Measurements from ENCODE around the gene ATP13A4. TPM values are rescaled to one million over a fixed set of nuclear protein-coding genes. Genes with fewer than 3 reads are reported as not detected.

ATP13A4 gene
- total RNA-seq, 1 experiment from 2014 or later = 0.22 TPM

DNA sequence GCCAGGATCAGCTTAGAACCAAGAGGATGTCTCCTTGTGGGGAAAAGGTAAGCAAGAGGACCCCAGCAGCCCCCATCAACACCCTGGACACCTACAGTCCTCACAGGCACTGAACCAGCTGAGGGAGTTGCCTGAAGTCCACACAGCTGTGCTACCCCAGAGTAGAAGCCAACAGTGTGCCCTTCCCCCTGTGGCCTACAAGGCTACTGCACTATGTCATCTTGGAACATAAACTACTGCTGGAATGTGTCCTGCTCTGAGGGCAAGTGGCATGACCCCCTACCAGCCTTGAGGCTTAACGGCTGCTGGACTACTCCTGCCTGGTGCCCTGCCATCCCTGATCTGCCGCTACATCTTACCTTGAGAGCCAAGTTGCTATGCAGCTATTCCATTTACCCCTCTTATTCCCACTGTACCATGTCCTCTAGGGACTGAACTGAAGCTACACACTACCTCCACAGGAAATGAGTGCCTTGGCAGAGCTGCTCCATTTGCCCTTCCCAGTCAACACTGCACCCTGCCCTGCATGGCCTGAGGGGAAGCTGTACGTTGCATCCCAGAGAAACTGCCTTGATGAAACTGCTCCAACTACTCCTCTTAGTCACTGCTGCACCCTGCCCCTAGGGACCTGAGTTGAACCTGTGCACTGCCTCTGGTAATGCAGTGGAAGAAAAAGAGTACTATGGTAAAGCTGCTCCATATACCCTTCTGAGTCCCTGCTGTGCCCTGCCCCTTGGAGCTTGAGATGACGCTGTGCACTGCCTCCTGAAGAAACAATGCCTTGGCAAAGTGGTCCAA lies 135.9 kb downstream of the ATP13A4 start:
- Histone ChIP-seq H2AFZ (no peak overlapping the region), H3K4me2 (no peak overlapping the region), H3K27me3 (ENCODE audit: insufficient read depth, low read depth) (no peaks in the 10 kb centered on the region), H3K36me3 (ENCODE audit: low read depth) (no peaks in the 10 kb centered on the region), H3K79me2 (ENCODE audit: low read depth) (no peaks in the 10 kb centered on the region), H3K4me1 (replicated peaks; ENCODE audit: insufficient read depth) (no peaks in the 10 kb centered on the region), H3F3A (ENCODE audit: insufficient read depth, low read depth) (no peaks in the 10 kb centered on the region), H3K9me2 (ENCODE audit: insufficient read depth) (no peaks in the 10 kb centered on the region), H3K27ac (no peak overlapping the region), H3K9me3 (ENCODE audit: insufficient read depth, low read depth) (no peaks in the 10 kb centered on the region), H3K4me3 (no peak overlapping the region), H4K20me1 (ENCODE audit: insufficient read depth) (no peaks in the 10 kb centered on the region)
- DNase-seq = no peak
- ChIA-PET POLR2A (ENCODE audit: unreplicated experiment) (no interaction called here), CTCF (no interaction called here)
- intact Hi-C loops (cut with micrococcal nuclease; ENCODE audit: unreplicated experiment) = no loop called here
- TF ChIP-seq, protein P1, sequence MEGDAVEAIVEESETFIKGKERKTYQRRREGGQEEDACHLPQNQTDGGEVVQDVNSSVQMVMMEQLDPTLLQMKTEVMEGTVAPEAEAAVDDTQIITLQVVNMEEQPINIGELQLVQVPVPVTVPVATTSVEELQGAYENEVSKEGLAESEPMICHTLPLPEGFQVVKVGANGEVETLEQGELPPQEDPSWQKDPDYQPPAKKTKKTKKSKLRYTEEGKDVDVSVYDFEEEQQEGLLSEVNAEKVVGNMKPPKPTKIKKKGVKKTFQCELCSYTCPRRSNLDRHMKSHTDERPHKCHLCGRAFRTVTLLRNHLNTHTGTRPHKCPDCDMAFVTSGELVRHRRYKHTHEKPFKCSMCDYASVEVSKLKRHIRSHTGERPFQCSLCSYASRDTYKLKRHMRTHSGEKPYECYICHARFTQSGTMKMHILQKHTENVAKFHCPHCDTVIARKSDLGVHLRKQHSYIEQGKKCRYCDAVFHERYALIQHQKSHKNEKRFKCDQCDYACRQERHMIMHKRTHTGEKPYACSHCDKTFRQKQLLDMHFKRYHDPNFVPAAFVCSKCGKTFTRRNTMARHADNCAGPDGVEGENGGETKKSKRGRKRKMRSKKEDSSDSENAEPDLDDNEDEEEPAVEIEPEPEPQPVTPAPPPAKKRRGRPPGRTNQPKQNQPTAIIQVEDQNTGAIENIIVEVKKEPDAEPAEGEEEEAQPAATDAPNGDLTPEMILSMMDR (conservative IDR thresholded peaks at IDR 0.05) = no peak
- no peak for TF ChIP-seq EZH2 (IDR thresholded peaks at IDR 0.05; ENCODE audit: low read depth)
- BruUV-seq (replicated peaks) = no TSS peak

DNA sequence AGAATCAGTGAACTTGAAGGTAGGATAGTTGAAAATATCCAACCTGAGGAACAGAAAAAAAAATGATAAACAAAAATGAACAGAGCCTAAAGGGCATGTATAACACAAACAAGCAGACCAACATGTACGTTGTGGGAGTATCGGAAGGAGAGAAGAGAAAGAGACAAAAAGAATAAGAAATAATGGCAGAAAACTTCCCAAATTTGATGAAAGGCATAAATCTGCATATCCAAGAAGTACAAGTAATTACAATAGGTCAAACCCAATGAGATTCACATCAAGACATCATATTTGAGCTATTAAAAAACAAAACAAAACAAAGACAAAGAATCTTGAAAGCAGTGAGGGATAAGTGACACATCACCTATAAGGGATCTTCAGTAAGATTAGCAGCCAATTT lies 138.1 kb downstream of the ATP13A4 start:
- Histone ChIP-seq H3F3A (ENCODE audit: insufficient read depth, low read depth) (no peaks in the 10 kb centered on the region), H3K4me2 (no peak overlapping the region), H3K27ac (no peak overlapping the region), H3K9me2 (ENCODE audit: insufficient read depth) (no peaks in the 10 kb centered on the region), H3K9me3 (ENCODE audit: insufficient read depth, low read depth) (no peaks in the 10 kb centered on the region), H2AFZ (no peak overlapping the region), H3K4me3 (no peak overlapping the region), H3K36me3 (ENCODE audit: low read depth) (no peaks in the 10 kb centered on the region), H3K79me2 (ENCODE audit: low read depth) (no peaks in the 10 kb centered on the region), H3K27me3 (ENCODE audit: insufficient read depth, low read depth) (no peaks in the 10 kb centered on the region), H3K4me1 (replicated peaks; ENCODE audit: insufficient read depth) (no peaks in the 10 kb centered on the region), H4K20me1 (ENCODE audit: insufficient read depth) (no peaks in the 10 kb centered on the region)
- intact Hi-C loops (cut with micrococcal nuclease; ENCODE audit: unreplicated experiment) = no loop called here
- CTCF ChIA-PET = no interaction called here
- POLR2A ChIA-PET (ENCODE audit: unreplicated experiment) = no interaction called here
- BruUV-seq (replicated peaks) = no TSS peak
- DNase-seq = no peak
- TF ChIP-seq, protein P1 (conservative IDR thresholded peaks at IDR 0.05) = no peak
- TF ChIP-seq EZH2 (IDR thresholded peaks at IDR 0.05; ENCODE audit: low read depth) = no peak

DNA sequence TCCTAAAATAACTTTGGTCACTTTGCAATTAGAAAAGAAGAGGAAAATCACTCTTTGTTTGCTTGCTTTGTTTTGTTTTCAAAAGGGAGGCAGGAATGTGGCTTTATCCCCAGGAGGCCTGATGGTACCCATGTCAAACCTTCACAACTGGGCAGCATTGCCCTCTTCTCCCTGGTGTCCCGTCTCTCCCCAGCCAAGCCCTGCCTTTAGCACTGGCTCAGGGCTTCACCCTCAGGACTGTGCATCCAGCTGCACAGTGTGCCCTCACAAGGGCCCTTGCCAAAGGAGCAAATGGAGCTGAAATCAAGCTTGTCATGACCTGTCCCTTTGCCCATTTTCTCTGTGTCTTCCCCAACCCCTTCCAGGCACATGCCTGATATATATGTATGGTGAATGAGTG lies 147.0 kb downstream of the ATP13A4 start:
- Histone ChIP-seq H3K27ac (no peak overlapping the region), H3K9me3 (ENCODE audit: insufficient read depth, low read depth) (no peaks in the 10 kb centered on the region), H3K4me3 (no peak overlapping the region), H3K9me2 (ENCODE audit: insufficient read depth) (no peaks in the 10 kb centered on the region), H2AFZ (no peak overlapping the region), H3K4me2 (no peak overlapping the region), H3F3A (ENCODE audit: insufficient read depth, low read depth) (no peaks in the 10 kb centered on the region), H3K27me3 (ENCODE audit: insufficient read depth, low read depth) (peaks cover 27% of the 10 kb centered on the region), H3K36me3 (ENCODE audit: low read depth) (no peaks in the 10 kb centered on the region), H3K79me2 (ENCODE audit: low read depth) (no peaks in the 10 kb centered on the region), H3K4me1 (replicated peaks; ENCODE audit: insufficient read depth) (no peaks in the 10 kb centered on the region), H4K20me1 (ENCODE audit: insufficient read depth) (no peaks in the 10 kb centered on the region)
- no peak for DNase-seq
- BruUV-seq (replicated peaks) = no TSS peak
- intact Hi-C loops (cut with micrococcal nuclease; ENCODE audit: unreplicated experiment) = no loop called here
- ChIA-PET CTCF (no interaction called here), POLR2A (ENCODE audit: unreplicated experiment) (no interaction called here)
- no peak for TF ChIP-seq EZH2 (IDR thresholded peaks at IDR 0.05; ENCODE audit: low read depth)
- TF ChIP-seq, protein P1 (conservative IDR thresholded peaks at IDR 0.05) = no peak

Measured in PC-9 (cell line).